Right lobe of liver (tissue), 6 donors: Measurements from ENCODE around the gene KLK7. TPM values are rescaled to one million over a fixed set of nuclear protein-coding genes. Genes with fewer than 3 reads are reported as not detected.

Experiments
- ATAC-seq, 4 donors: fragments of 200-7000 bp; cut with Tn5 transposase; one replicate each; pipeline ENCODE4 v1.9.1; 2020; ENCODE audit warnings: mild to moderate bottlenecking in 4 of 4, moderate library complexity in 4 of 4
- DNase-seq, 3 donors: peaks; one replicate each; pipeline ENCODE4 v3.0.0-alpha.2; 2020
- H3K27ac ChIP-seq, 3 donors: fragments of 200-600 bp; one replicate each; pipeline ENCODE4 v1.8.0; 2022
- H3K27me3 ChIP-seq, 2 donors: fragments of 200-600 bp; one replicate each; pipeline ENCODE4 v1.8.0; 2022
- H3K36me3 ChIP-seq, 4 donors: fragments of 200-600 bp; sonication (generic) in 1 of 4; one replicate each; pipeline versions ENCODE4 v1.5.1 to v1.8.0; 2017 to 2022; ENCODE audit warnings: control low read depth in 1 of 4
- H3K4me1 ChIP-seq, 4 donors: fragments of 200-600 bp; sonication (generic) in 1 of 4; one replicate each; pipeline versions ENCODE4 v1.5.1 to v1.8.0; 2017 to 2022; ENCODE audit warnings: control low read depth in 1 of 4
- H3K4me3 ChIP-seq, 3 donors: fragments of 200-600 bp; one replicate each; pipeline ENCODE4 v1.8.0; 2022
- H3K9me3 ChIP-seq, 4 donors: fragments of 200-600 bp; sonication (generic) in 1 of 4; one replicate each; pipeline versions ENCODE4 v1.5.1 to v1.8.0; 2017 to 2022; ENCODE audit warnings: control low read depth in 1 of 4
- POLR2A ChIP-seq: fragments of 450-650 bp; IDR thresholded peaks from one replicate; pipeline ENCODE4 v1.6.1; 2017; ENCODE audit warnings: antibody characterized with exemption, mild to moderate bottlenecking
- WGBS: methylation state at CpG from one replicate; pipeline ENCODE4 v1.1.6; 2018; ENCODE audit warnings: low coverage, low lambda C conversion rate; ENCODE audit not compliant: insufficient coverage; ENCODE audit errors: missing lambda C conversion rate; 5-methylcytosine and 5-hydroxymethylcytosine counted together
- intact Hi-C, 2 donors: fragments of 100-400 bp; cut with DNase I; formaldehyde crosslinking; loops; one replicate each; pipeline versions ENCODE4 v1.11.2 to v1.14.1; 2022
- long read RNA-seq: library from polyadenylated mRNA; unstranded; transcript quantifications from one replicate; pipeline ENCODE4 v2.0.0, GENCODE V29; 2019
- total RNA-seq, 6 experiments: library from RNA; depleted of rRNA in 2 of 6; stranded (reverse); fragments of >200 nt in 2 of 6; fragmentation: NEBNext Ultra II Directional in 3 of 6; extraction: Animal tissue kit (Norgen Biotek cat#: 25700) in 3 of 6; gene quantifications; one replicate each; pipeline versions ENCODE4 v1.1.0 to v1.2.4, GENCODE V29; 2016 to 2023
- TF ChIP-seq, protein P1 (sequence below), 4 donors: fragments of 200-600 bp in 3 of 4; fragments of 450-650 bp in 1 of 4; IDR thresholded peaks; one replicate each; pipeline versions ENCODE4 v1.5.1 to v1.8.0; 2016 to 2022; ENCODE audit warnings: antibody characterized with exemption in 4 of 4, mild to moderate bottlenecking in 2 of 4
- donor health status: DM: no; HTN: yes; CAD: no.
- donor health status: DM: no; HTN: no; CAD: no.
- donor health status: DM: no; HTN: no; CAD: no.
- donor health status: DM: no; HTN: yes; CAD: no.
- donor health status: DM: no; HTN: yes; CAD: no.

KLK7 gene
- not detected for total RNA-seq
- long read RNA-seq, result 0 reads

DNA sequence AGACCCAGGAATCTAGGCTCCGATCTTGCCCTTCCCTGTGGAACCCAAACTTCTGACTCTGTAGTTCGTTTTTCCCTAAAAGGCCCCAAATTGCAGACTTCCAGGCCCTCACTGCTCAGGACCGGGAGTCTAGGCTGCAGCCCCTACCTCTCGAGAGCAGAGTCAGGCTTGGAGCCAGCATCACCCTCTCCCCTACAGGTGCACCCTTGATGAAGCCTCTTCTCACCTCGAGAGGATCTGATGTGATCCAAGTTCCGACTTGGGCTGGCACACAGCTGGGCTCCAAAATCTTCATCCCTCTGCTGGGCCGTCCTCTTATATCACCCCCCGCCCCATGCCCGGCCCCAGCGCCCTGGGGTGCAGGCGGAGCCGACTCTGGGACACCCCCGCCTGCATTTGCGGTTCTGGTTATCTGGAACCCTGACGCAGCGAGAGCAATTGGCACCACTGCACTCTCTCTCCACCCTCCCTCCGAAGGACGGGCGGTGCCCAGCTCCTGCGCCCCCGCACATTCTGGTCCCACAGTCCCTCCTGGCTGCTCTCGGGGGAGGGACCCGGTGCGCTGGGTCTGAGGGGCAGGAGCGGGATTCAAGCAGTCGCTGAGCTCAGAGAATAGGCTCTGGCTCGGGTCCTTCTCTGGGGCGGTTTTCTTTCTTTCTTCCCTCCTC, at the start of gene KLK7:
Gene KLK7, minus strand, starts transcription at position 293 of the 668 bp plus-strand sequence. CDS start 1,518 bp downstream, outside the sequence.
- Histone ChIP-seq H3K4me3 (no peak within 1 kb of the TSS), H3K27me3 (no peaks in the 10 kb centered on the region), H3K27ac (no peak within 1 kb of the TSS), H3K36me3 (no peaks in the 10 kb centered on the region), H3K4me1 (no peaks in the 10 kb centered on the region), H3K9me3 (no peaks in the 10 kb centered on the region)
- WGBS, result 23% methylated on average over 11 of the region's 28 CpGs
- DNase-seq, result no peak
- ATAC-seq, result no peak
- intact Hi-C loops, result no loop called here
- TF ChIP-seq POLR2A, result no peak
- TF ChIP-seq, protein P1, sequence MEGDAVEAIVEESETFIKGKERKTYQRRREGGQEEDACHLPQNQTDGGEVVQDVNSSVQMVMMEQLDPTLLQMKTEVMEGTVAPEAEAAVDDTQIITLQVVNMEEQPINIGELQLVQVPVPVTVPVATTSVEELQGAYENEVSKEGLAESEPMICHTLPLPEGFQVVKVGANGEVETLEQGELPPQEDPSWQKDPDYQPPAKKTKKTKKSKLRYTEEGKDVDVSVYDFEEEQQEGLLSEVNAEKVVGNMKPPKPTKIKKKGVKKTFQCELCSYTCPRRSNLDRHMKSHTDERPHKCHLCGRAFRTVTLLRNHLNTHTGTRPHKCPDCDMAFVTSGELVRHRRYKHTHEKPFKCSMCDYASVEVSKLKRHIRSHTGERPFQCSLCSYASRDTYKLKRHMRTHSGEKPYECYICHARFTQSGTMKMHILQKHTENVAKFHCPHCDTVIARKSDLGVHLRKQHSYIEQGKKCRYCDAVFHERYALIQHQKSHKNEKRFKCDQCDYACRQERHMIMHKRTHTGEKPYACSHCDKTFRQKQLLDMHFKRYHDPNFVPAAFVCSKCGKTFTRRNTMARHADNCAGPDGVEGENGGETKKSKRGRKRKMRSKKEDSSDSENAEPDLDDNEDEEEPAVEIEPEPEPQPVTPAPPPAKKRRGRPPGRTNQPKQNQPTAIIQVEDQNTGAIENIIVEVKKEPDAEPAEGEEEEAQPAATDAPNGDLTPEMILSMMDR (IDR thresholded peaks at IDR 0.05), result no peak

DNA sequence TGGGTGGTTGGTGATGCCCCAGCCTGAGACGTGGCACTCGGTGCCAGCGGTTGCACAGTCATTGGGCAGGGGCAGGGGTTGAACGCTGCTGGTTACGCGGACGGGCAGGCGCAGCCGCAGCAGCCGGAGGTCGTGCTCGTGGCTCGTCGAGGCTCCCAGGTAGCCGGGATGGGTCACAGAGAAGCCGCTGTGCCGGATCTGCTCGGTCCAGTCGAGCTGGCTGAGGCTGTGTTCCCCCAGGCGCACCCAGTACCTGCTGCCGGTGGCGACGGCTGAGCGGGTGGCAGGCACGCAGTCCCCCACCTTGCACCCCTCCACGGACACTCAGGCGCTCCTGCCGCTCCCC, 48.1 kb upstream of the KLK7 start:
- H3K36me3 ChIP-seq, result no peaks in the 10 kb centered on the region
- no peaks in the 10 kb centered on the region for H3K9me3 ChIP-seq
- intact Hi-C loops, result no loop called here
- H3K4me3 ChIP-seq, result no peak overlapping the region
- H3K4me1 ChIP-seq, result no peaks in the 10 kb centered on the region
- H3K27ac ChIP-seq, result no peak overlapping the region
- no peaks in the 10 kb centered on the region for H3K27me3 ChIP-seq
- no peak for TF ChIP-seq POLR2A
- TF ChIP-seq, protein P1 (IDR thresholded peaks at IDR 0.05), result no peak
- 80% methylated on average over 1 of the region's 28 CpGs for WGBS
- ATAC-seq (no peak), DNase-seq (no peak)

DNA sequence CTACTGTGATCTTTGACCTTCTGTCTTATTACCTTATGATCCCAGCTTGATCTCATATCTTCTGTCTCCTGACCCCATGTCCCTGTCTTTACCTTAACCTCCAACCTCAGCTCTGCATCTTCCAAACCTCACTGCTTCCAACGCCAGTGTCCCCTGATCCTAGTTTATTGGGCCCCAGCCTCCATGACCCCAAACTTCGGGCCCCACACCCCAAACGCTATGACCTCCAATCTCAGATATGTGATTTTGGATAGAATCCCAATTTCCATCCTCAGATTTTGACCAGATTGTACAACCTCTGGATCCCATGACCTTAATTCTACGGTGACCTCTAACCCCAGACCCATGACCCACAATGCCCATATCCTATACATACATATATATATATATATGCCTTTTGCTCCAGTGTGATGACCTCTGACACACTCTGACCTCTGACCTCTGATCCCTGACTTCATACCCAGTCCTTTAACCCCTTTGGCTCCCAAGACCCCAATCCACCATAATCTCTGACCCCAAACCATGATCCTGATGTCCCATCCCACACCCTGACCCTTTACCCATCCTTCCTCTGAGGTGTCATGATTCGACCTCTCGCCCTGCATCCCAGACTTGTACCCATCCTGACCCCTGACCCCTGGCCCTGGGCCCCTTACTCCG, 47.6 kb upstream of the KLK7 start:
- 77% methylated on average over 7 of the region's 7 CpGs for WGBS
- Histone ChIP-seq H3K27me3 (no peaks in the 10 kb centered on the region), H3K4me3 (no peak overlapping the region), H3K4me1 (no peaks in the 10 kb centered on the region), H3K36me3 (no peaks in the 10 kb centered on the region), H3K9me3 (no peaks in the 10 kb centered on the region), H3K27ac (no peak overlapping the region)
- ATAC-seq (no peak), DNase-seq (no peak)
- TF ChIP-seq POLR2A, result no peak
- TF ChIP-seq, protein P1 (IDR thresholded peaks at IDR 0.05), result no peak
- intact Hi-C loops, result no loop called here

DNA sequence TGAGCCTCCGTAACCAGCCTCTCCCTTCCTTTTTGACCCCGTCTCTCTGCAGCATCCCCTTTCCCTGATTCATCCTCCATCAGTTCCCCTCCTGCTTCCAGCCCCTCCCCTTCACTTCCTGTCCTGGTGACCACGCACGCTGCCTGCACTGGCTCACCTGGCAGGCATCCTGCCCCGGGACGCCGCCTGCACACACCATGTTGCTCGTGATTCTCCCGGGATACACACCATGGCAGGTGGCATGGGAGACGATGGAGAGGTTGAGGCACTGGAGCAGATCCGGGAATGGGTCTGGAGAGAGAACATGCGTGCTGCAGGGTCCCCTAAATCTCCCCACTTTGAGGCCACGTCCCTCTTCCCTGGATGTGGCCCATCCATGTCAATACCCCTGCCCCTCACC, 46.9 kb upstream of the KLK7 start:
- WGBS, result 47% methylated on average over 4 of the region's 13 CpGs
- intact Hi-C loops, result no loop called here
- Histone ChIP-seq H3K9me3 (no peaks in the 10 kb centered on the region), H3K36me3 (no peaks in the 10 kb centered on the region), H3K4me1 (no peaks in the 10 kb centered on the region), H3K27me3 (no peaks in the 10 kb centered on the region), H3K27ac (no peak overlapping the region), H3K4me3 (no peak overlapping the region)
- TF ChIP-seq POLR2A, result no peak
- TF ChIP-seq, protein P1 (IDR thresholded peaks at IDR 0.05), result no peak
- no peak for DNase-seq
- ATAC-seq, result no peak
